ENCODE measurements around the gene STBD1.

STBD1 gene

DNA sequence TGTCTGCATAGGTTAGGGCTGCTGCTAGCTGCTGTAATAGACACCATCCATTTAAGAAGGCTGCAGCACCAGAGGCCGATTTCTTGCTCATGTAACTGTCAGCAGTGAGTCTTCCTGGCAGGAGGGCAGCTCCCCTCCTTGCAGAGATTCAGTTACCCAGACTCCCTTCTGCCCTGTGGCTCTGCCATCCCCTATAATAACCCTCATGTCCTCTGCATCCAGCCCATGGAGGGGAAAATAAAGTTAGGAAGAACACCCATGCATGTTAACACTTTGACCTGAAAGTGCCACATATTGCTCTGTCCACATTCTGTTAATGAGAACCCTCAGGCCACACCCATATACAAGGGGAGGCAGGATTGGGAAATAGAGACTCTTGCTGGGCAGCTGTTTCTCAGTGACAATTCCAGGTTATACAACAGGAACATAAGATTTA is 5.4 kb downstream of the STBD1 start:
- Histone ChIP-seq H3K27ac (ENCODE audit: low read length, poor library complexity, severe bottlenecking) (no peak overlapping the region), H3K27me3 (ENCODE audit: control insufficient read depth in 1 of 2, insufficient read depth in 1 of 2, low read length in 2 of 2) (no peaks in the 10 kb centered on the region), H2BK5ac (ENCODE audit: low read depth, low read length, poor library complexity, severe bottlenecking) (no peak overlapping the region), H4K8ac (ENCODE audit: low read length) (no peak overlapping the region), H3K4me3 (ENCODE audit: insufficient read depth in 1 of 2, low read depth in 1 of 2, low read length in 2 of 2) (no peak overlapping the region), H4K91ac (ENCODE audit: low read length) (no peak overlapping the region), H2AK5ac (ENCODE audit: low read length, severe bottlenecking) (no peak overlapping the region), H3K23ac (ENCODE audit: low read length in 2 of 2) (no peak overlapping the region), H3K14ac (ENCODE audit: low read length in 2 of 2) (no peak overlapping the region), H3K9me3 (ENCODE audit: control insufficient read depth, low read length) (peaks cover 13% of the 10 kb centered on the region), H3K79me1 (replicated peaks; ENCODE audit: low read length, poor library complexity, severe bottlenecking) (peaks cover 7% of the 10 kb centered on the region), H2BK120ac (ENCODE audit: low read depth, low read length) (no peak overlapping the region), H3K4me1 (ENCODE audit: control insufficient read depth, insufficient read depth, low read depth, low read length) (peaks cover 5% of the 10 kb centered on the region), H3K4ac (ENCODE audit: low read depth in 1 of 2, low read length in 2 of 2) (no peak overlapping the region), H3K36me3 (ENCODE audit: control insufficient read depth in 1 of 2, insufficient read depth in 2 of 2, low read depth in 1 of 2, low read length in 2 of 2) (peaks cover 5 to 19% of the 10 kb centered on the region in 2 experiments), H2AFZ (ENCODE audit: low read depth, low read length) (no peak overlapping the region), H2BK12ac (ENCODE audit: low read length in 2 of 2) (no peak overlapping the region), H3K18ac (ENCODE audit: low read depth in 1 of 2, low read length in 2 of 2) (no peak overlapping the region), H3K4me2 (ENCODE audit: low read length, poor library complexity, severe bottlenecking) (no peak overlapping the region), H3K9ac (ENCODE audit: low read length) (no peak overlapping the region), H2BK15ac (ENCODE audit: low read depth, poor library complexity, severe bottlenecking) (no peak overlapping the region)
- DNase-seq: no peak
- WGBS: 76% methylated on average over 1 of the region's 1 CpG

DNA sequence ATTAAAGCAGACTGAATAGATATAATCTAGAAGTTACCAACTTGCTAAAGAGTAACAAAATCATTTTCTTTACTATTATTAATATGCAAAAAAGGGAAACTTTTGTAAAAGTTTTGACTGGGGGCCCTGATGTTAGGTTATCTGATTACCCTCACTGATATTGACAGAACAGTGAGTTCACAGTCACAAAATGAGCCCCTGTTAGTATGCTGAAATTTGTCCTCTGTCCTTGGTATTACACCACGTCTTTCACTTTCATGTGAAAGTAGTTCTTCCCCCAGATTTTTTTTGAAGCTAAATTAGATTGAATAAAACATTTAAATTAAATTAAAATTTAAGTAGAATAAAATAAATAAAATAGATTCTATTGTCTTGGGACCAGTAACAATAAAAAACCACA is 5.9 kb downstream of the STBD1 start:
- no peak overlapping the region for H2BK5ac ChIP-seq (ENCODE audit: low read depth, low read length, poor library complexity, severe bottlenecking)
- no peak overlapping the region for H3K4me3 ChIP-seq (ENCODE audit: insufficient read depth in 1 of 2, low read depth in 1 of 2, low read length in 2 of 2)
- H3K4ac ChIP-seq (ENCODE audit: low read depth in 1 of 2, low read length in 2 of 2): no peak overlapping the region
- no peak overlapping the region for H3K4me2 ChIP-seq (ENCODE audit: low read length, poor library complexity, severe bottlenecking)
- no peaks in the 10 kb centered on the region for H3K27me3 ChIP-seq (ENCODE audit: control insufficient read depth in 1 of 2, insufficient read depth in 1 of 2, low read length in 2 of 2)
- no peak overlapping the region for H4K8ac ChIP-seq (ENCODE audit: low read length)
- H2BK12ac ChIP-seq (ENCODE audit: low read length in 2 of 2): no peak overlapping the region
- no peak overlapping the region for H2AFZ ChIP-seq (ENCODE audit: low read depth, low read length)
- H3K27ac ChIP-seq (ENCODE audit: low read length, poor library complexity, severe bottlenecking): no peak overlapping the region
- no peak overlapping the region for H2AK5ac ChIP-seq (ENCODE audit: low read length, severe bottlenecking)
- peaks cover 18% of the 10 kb centered on the region for H3K9me3 ChIP-seq (ENCODE audit: control insufficient read depth, low read length)
- no peak overlapping the region for H3K23ac ChIP-seq (ENCODE audit: low read length in 2 of 2)
- no peak overlapping the region for H3K9ac ChIP-seq (ENCODE audit: low read length)
- no CpG with 5 or more reads among the region's 1 CpG for WGBS
- peaks cover 5 to 19% of the 10 kb centered on the region in 2 experiments for H3K36me3 ChIP-seq (ENCODE audit: control insufficient read depth in 1 of 2, insufficient read depth in 2 of 2, low read depth in 1 of 2, low read length in 2 of 2)
- H4K91ac ChIP-seq (ENCODE audit: low read length): no peak overlapping the region
- no peak overlapping the region for H2BK15ac ChIP-seq (ENCODE audit: low read depth, poor library complexity, severe bottlenecking)
- H3K4me1 ChIP-seq (ENCODE audit: control insufficient read depth, insufficient read depth, low read depth, low read length): peaks cover 5% of the 10 kb centered on the region
- no peak overlapping the region for H3K18ac ChIP-seq (ENCODE audit: low read depth in 1 of 2, low read length in 2 of 2)
- no peak for DNase-seq
- H3K14ac ChIP-seq (ENCODE audit: low read length in 2 of 2): no peak overlapping the region
- peaks cover 5% of the 10 kb centered on the region for H3K79me1 ChIP-seq (replicated peaks; ENCODE audit: low read length, poor library complexity, severe bottlenecking)
- H2BK120ac ChIP-seq (ENCODE audit: low read depth, low read length): no peak overlapping the region

DNA sequence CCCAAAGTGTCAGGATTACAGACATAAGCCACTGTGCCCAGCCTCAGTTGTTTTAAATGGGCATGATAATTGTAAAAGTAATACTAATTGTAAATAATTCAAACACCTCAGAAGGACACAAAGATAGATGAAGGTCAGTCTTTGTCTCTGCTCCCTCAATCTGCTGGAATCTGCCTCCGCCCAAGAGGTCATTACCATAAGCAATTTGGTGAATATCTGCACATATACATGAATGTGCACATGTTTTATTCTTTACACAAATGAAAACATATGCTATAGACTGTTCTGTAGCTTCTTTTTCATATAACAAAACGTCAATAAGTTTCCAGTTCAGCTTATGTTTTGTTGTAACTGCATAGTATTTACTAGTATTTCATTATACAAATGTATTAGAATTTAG is 7.0 kb downstream of the STBD1 start:
- Histone ChIP-seq H3K27ac (ENCODE audit: low read length, poor library complexity, severe bottlenecking) (no peak overlapping the region), H3K79me1 (replicated peaks; ENCODE audit: low read length, poor library complexity, severe bottlenecking) (peaks cover 1% of the 10 kb centered on the region), H2BK5ac (ENCODE audit: low read depth, low read length, poor library complexity, severe bottlenecking) (no peak overlapping the region), H2BK12ac (ENCODE audit: low read length in 2 of 2) (no peak overlapping the region), H4K91ac (ENCODE audit: low read length) (no peak overlapping the region), H3K27me3 (ENCODE audit: control insufficient read depth in 1 of 2, insufficient read depth in 1 of 2, low read length in 2 of 2) (no peaks in the 10 kb centered on the region), H2BK15ac (ENCODE audit: low read depth, poor library complexity, severe bottlenecking) (no peak overlapping the region), H4K8ac (ENCODE audit: low read length) (no peak overlapping the region), H3K9ac (ENCODE audit: low read length) (no peak overlapping the region), H2BK120ac (ENCODE audit: low read depth, low read length) (no peak overlapping the region), H3K4ac (ENCODE audit: low read depth in 1 of 2, low read length in 2 of 2) (no peak overlapping the region), H3K9me3 (ENCODE audit: control insufficient read depth, low read length) (peaks cover 24% of the 10 kb centered on the region), H3K23ac (ENCODE audit: low read length in 2 of 2) (no peak overlapping the region), H2AFZ (ENCODE audit: low read depth, low read length) (no peak overlapping the region), H3K4me2 (ENCODE audit: low read length, poor library complexity, severe bottlenecking) (no peak overlapping the region), H3K4me3 (ENCODE audit: insufficient read depth in 1 of 2, low read depth in 1 of 2, low read length in 2 of 2) (no peak overlapping the region), H3K36me3 (ENCODE audit: control insufficient read depth in 1 of 2, insufficient read depth in 2 of 2, low read depth in 1 of 2, low read length in 2 of 2) (peaks cover 5 to 19% of the 10 kb centered on the region in 2 experiments), H3K18ac (ENCODE audit: low read depth in 1 of 2, low read length in 2 of 2) (no peak overlapping the region), H2AK5ac (ENCODE audit: low read length, severe bottlenecking) (no peak overlapping the region), H3K4me1 (ENCODE audit: control insufficient read depth, insufficient read depth, low read depth, low read length) (peaks cover 3% of the 10 kb centered on the region), H3K14ac (ENCODE audit: low read length in 2 of 2) (no peak overlapping the region)
- DNase-seq: no peak
- WGBS: 89% methylated on average over 1 of the region's 2 CpGs

DNA sequence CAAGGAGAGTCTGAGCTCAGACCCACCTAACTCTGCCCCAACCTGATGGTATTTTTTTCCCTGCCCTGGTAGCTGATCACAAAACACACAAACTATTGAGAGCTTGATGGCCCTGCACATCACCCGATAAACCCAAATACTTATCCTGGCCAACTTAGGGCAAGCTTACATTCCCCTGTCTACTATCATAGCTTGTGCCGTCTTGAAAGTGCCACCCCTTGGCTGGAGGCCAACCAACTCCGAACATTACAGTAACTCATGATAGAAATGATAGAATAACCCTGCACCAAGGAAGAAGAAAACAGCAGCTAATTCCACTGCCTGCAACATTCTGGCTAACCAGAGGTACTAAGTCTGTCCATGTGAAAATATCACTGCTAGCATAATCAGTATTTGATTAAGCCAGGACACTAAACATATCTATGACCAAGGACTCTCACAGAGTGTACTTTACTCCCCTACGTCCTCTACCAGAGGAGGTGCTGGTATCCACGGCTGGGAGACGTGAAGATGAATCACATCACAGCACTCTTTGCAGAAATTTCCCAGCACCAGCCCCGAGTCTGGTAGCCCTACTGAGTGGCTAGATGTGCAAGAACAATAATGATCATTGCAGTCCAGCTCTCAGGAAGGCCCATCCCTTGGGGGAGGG is 8.9 kb downstream of the STBD1 start:
- H3K14ac ChIP-seq (ENCODE audit: low read length in 2 of 2): no peak overlapping the region
- H4K8ac ChIP-seq (ENCODE audit: low read length): no peak overlapping the region
- no peak overlapping the region for H3K23ac ChIP-seq (ENCODE audit: low read length in 2 of 2)
- H3K27me3 ChIP-seq (ENCODE audit: control insufficient read depth in 1 of 2, insufficient read depth in 1 of 2, low read length in 2 of 2): no peaks in the 10 kb centered on the region
- no peak overlapping the region for H3K9ac ChIP-seq (ENCODE audit: low read length)
- H2BK120ac ChIP-seq (ENCODE audit: low read depth, low read length): no peak overlapping the region
- H3K4me2 ChIP-seq (ENCODE audit: low read length, poor library complexity, severe bottlenecking): no peak overlapping the region
- H2BK5ac ChIP-seq (ENCODE audit: low read depth, low read length, poor library complexity, severe bottlenecking): no peak overlapping the region
- no peak for DNase-seq
- no peak overlapping the region for H3K18ac ChIP-seq (ENCODE audit: low read depth in 1 of 2, low read length in 2 of 2)
- no peaks in the 10 kb centered on the region for H3K79me1 ChIP-seq (replicated peaks; ENCODE audit: low read length, poor library complexity, severe bottlenecking)
- H2AK5ac ChIP-seq (ENCODE audit: low read length, severe bottlenecking): no peak overlapping the region
- no peak overlapping the region for H3K4ac ChIP-seq (ENCODE audit: low read depth in 1 of 2, low read length in 2 of 2)
- H3K27ac ChIP-seq (ENCODE audit: low read length, poor library complexity, severe bottlenecking): no peak overlapping the region
- no peak overlapping the region for H4K91ac ChIP-seq (ENCODE audit: low read length)
- H2AFZ ChIP-seq (ENCODE audit: low read depth, low read length): no peak overlapping the region
- H3K9me3 ChIP-seq (ENCODE audit: control insufficient read depth, low read length): peaks cover 33% of the 10 kb centered on the region
- 89% methylated on average over 7 of the region's 7 CpGs for WGBS
- H3K36me3 ChIP-seq (ENCODE audit: control insufficient read depth in 1 of 2, insufficient read depth in 2 of 2, low read depth in 1 of 2, low read length in 2 of 2): peaks cover 0 to 5% of the 10 kb centered on the region in 2 experiments
- H2BK15ac ChIP-seq (ENCODE audit: low read depth, poor library complexity, severe bottlenecking): no peak overlapping the region
- H3K4me1 ChIP-seq (ENCODE audit: control insufficient read depth, insufficient read depth, low read depth, low read length): peaks cover 2% of the 10 kb centered on the region
- H3K4me3 ChIP-seq (ENCODE audit: insufficient read depth in 1 of 2, low read depth in 1 of 2, low read length in 2 of 2): no peak overlapping the region
- H2BK12ac ChIP-seq (ENCODE audit: low read length in 2 of 2): no peak overlapping the region

All from mesenchymal stem cell (in vitro differentiated cells and primary cell).